Endothelial cell of umbilical vein (primary cell): ENCODE results near the gene SH3GL3.

Experiments
- CTCF ChIP-seq, 2 donors: IDR thresholded peaks; 1 replicate in 1 of 2; 2 replicates in 1 of 2; pipeline ENCODE4 v1.5.1; 2011; ENCODE audit warnings: low read length in 2 of 2, mild to moderate bottlenecking in 2 of 2, moderate library complexity in 2 of 2, control low read depth in 1 of 2, inconsistent platforms in 1 of 2, low read depth in 1 of 2; ENCODE audit not compliant: insufficient read depth in 1 of 2; ENCODE audit errors: extremely low read depth in 1 of 2
- EZH2 ChIP-seq: IDR thresholded peaks from 2 replicates; pipeline ENCODE4 v1.6.1; 2012; ENCODE audit warnings: borderline replicate concordance, low read depth, mild to moderate bottlenecking, moderate library complexity, low read length, inconsistent platforms; ENCODE audit not compliant: severe bottlenecking
- MAX ChIP-seq: IDR thresholded peaks from 2 replicates; pipeline ENCODE4 v1.6.1; 2011; ENCODE audit not compliant: insufficient read depth, insufficient read length
- MYC ChIP-seq: IDR thresholded peaks from one replicate; pipeline ENCODE4 v1.6.1; 2011; ENCODE audit warnings: mild to moderate bottlenecking, low read depth, low read length
- POLR2A ChIP-seq: IDR thresholded peaks from 2 replicates; pipeline ENCODE4 v1.6.1; 2012; ENCODE audit warnings: low read depth, mild to moderate bottlenecking, control low read depth, low read length
- POLR2AphosphoS5 ChIP-seq: IDR thresholded peaks from 2 replicates; pipeline ENCODE4 v1.6.1; 2012; ENCODE audit warnings: low read depth, mild to moderate bottlenecking, control low read depth, low read length, moderate library complexity; ENCODE audit not compliant: insufficient read depth

GRCh38 chr15:83471307-83471866 lies 24.2 kb downstream of the SH3GL3 start:
- TF ChIP-seq POLR2A = no peak
- TF ChIP-seq CTCF (IDR thresholded peaks at IDR 0.05; ENCODE audit: extremely low read depth in 1 of 2, insufficient read depth in 1 of 2, low read depth in 1 of 2, low read length in 2 of 2) = no peak
- TF ChIP-seq MAX = no peak
- TF ChIP-seq POLR2AphosphoS5 = no peak
- no peak for TF ChIP-seq EZH2
- no peak for TF ChIP-seq MYC
